ENCODE results near the gene RTL5. TPM values are rescaled to one million over a fixed set of nuclear protein-coding genes. Genes with fewer than 3 reads are reported as not detected.

The RTL5 gene
- total RNA-seq, 1 donor from 2014 or later, result 19.5 TPM

- no peak overlapping the region for H3K4me3 Mint-ChIP-seq (ENCODE audit: unreplicated experiment)
- DNase-seq (ENCODE audit: extremely low spot score, unreplicated experiment), result no peak
- no peak for TF ChIP-seq CTCF (IDR thresholded peaks at IDR 0.05)
- H3K27ac Mint-ChIP-seq (ENCODE audit: unreplicated experiment), result no peak overlapping the region
- H3K36me3 Mint-ChIP-seq (ENCODE audit: unreplicated experiment), result no peaks in the 10 kb centered on the region
- H3K4me1 Mint-ChIP-seq (ENCODE audit: unreplicated experiment), result peaks cover 4% of the 10 kb centered on the region
- no peaks in the 10 kb centered on the region for H3K9me3 Mint-ChIP-seq (ENCODE audit: unreplicated experiment)
- H3K27me3 Mint-ChIP-seq (ENCODE audit: unreplicated experiment), result no peaks in the 10 kb centered on the region
Measured at GRCh38 chrX:72114807-72115206, 16.9 kb downstream of the RTL5 start.

- Mint-ChIP-seq H3K9me3 (ENCODE audit: unreplicated experiment) (no peaks in the 10 kb centered on the region), H3K4me3 (ENCODE audit: unreplicated experiment) (no peak overlapping the region), H3K27me3 (ENCODE audit: unreplicated experiment) (no peaks in the 10 kb centered on the region), H3K27ac (ENCODE audit: unreplicated experiment) (no peak overlapping the region), H3K36me3 (ENCODE audit: unreplicated experiment) (no peaks in the 10 kb centered on the region), H3K4me1 (ENCODE audit: unreplicated experiment) (peaks cover 4% of the 10 kb centered on the region)
- TF ChIP-seq CTCF (IDR thresholded peaks at IDR 0.05), result no peak
- no peak for DNase-seq (ENCODE audit: extremely low spot score, unreplicated experiment)
Measured at GRCh38 chrX:72114306-72114705, 17.4 kb downstream of the RTL5 start.

GRCh38 chrX:72113461-72113860, 18.3 kb downstream of the RTL5 start:
- Mint-ChIP-seq H3K4me3 (ENCODE audit: unreplicated experiment) (no peak overlapping the region), H3K4me1 (ENCODE audit: unreplicated experiment) (peaks cover 4% of the 10 kb centered on the region), H3K27me3 (ENCODE audit: unreplicated experiment) (no peaks in the 10 kb centered on the region), H3K27ac (ENCODE audit: unreplicated experiment) (no peak overlapping the region), H3K9me3 (ENCODE audit: unreplicated experiment) (no peaks in the 10 kb centered on the region), H3K36me3 (ENCODE audit: unreplicated experiment) (no peaks in the 10 kb centered on the region)
- no peak for DNase-seq (ENCODE audit: extremely low spot score, unreplicated experiment)
- TF ChIP-seq CTCF (IDR thresholded peaks at IDR 0.05), result no peak

GRCh38 chrX:72110876-72111708, 20.6 kb downstream of the RTL5 start:
- Mint-ChIP-seq H3K4me1 (ENCODE audit: unreplicated experiment) (peaks cover 4% of the 10 kb centered on the region), H3K9me3 (ENCODE audit: unreplicated experiment) (no peaks in the 10 kb centered on the region), H3K36me3 (ENCODE audit: unreplicated experiment) (no peaks in the 10 kb centered on the region), H3K27ac (ENCODE audit: unreplicated experiment) (no peak overlapping the region), H3K27me3 (ENCODE audit: unreplicated experiment) (no peaks in the 10 kb centered on the region), H3K4me3 (ENCODE audit: unreplicated experiment) (no peak overlapping the region)
- no peak for DNase-seq (ENCODE audit: extremely low spot score, unreplicated experiment)
- TF ChIP-seq CTCF (IDR thresholded peaks at IDR 0.05), result no peak

GRCh38 chrX:72110051-72110875, 21.5 kb downstream of the RTL5 start:
- Mint-ChIP-seq H3K9me3 (ENCODE audit: unreplicated experiment) (no peaks in the 10 kb centered on the region), H3K4me3 (ENCODE audit: unreplicated experiment) (no peak overlapping the region), H3K27me3 (ENCODE audit: unreplicated experiment) (no peaks in the 10 kb centered on the region), H3K4me1 (ENCODE audit: unreplicated experiment) (peaks cover 4% of the 10 kb centered on the region), H3K27ac (ENCODE audit: unreplicated experiment) (no peak overlapping the region), H3K36me3 (ENCODE audit: unreplicated experiment) (no peaks in the 10 kb centered on the region)
- no peak for DNase-seq (ENCODE audit: extremely low spot score, unreplicated experiment)
- TF ChIP-seq CTCF (IDR thresholded peaks at IDR 0.05), result no peak
